HEK293 (cell line): ENCODE results near the gene GUK1.

Experiments used
- AEBP2 ChIP-seq: fragments of 450-650 bp; formaldehyde crosslinking; IDR thresholded peaks from 2 replicates; pipeline ENCODE4 v1.5.1; 2016; ENCODE audit warnings: missing biosample characterization, missing genetic modification characterization, borderline replicate concordance
- CTCF ChIP-seq: fragments of 450-650 bp; formaldehyde crosslinking; IDR thresholded peaks from 2 replicates; pipeline ENCODE4 v1.5.1; 2016; ENCODE audit warnings: missing biosample characterization, missing genetic modification characterization
- ELK4 ChIP-seq: IDR thresholded peaks from 2 replicates; pipeline ENCODE4 v1.6.1; 2011; ENCODE audit warnings: mild to moderate bottlenecking, low read depth, low read length, borderline replicate concordance
- GLI4 ChIP-seq: fragments of 450-650 bp; formaldehyde crosslinking; IDR thresholded peaks from 2 replicates; pipeline ENCODE4 v1.5.1; 2016; ENCODE audit warnings: missing biosample characterization, missing genetic modification characterization
- KLF16 ChIP-seq: fragments of 450-650 bp; formaldehyde crosslinking; IDR thresholded peaks from 2 replicates; pipeline ENCODE4 v1.5.1; 2017; ENCODE audit warnings: missing biosample characterization, missing genetic modification characterization
- KLF9 ChIP-seq: fragments of 450-650 bp; formaldehyde crosslinking; IDR thresholded peaks from 2 replicates; pipeline ENCODE4 v1.5.1; 2016; ENCODE audit warnings: missing biosample characterization, missing genetic modification characterization, low read depth
- MZF1 ChIP-seq: fragments of 450-650 bp; formaldehyde crosslinking; IDR thresholded peaks from 2 replicates; pipeline ENCODE4 v1.5.1; 2017; ENCODE audit warnings: missing biosample characterization, missing genetic modification characterization, borderline replicate concordance
- YY1 ChIP-seq: fragments of 450-650 bp; formaldehyde crosslinking; IDR thresholded peaks from 2 replicates; pipeline ENCODE4 v1.5.1; 2018; ENCODE audit warnings: missing biosample characterization, missing genetic modification characterization
- ZBTB21 ChIP-seq: fragments of 450-650 bp; formaldehyde crosslinking; IDR thresholded peaks from 2 replicates; pipeline ENCODE4 v1.5.1; 2017; ENCODE audit warnings: missing biosample characterization, missing genetic modification characterization
- ZNF175 ChIP-seq: fragments of 450-650 bp; formaldehyde crosslinking; IDR thresholded peaks from 2 replicates; pipeline ENCODE4 v1.5.1; 2016; ENCODE audit warnings: missing biosample characterization, missing genetic modification characterization
- ZNF19 ChIP-seq: fragments of 450-650 bp; formaldehyde crosslinking; IDR thresholded peaks from 2 replicates; pipeline ENCODE4; 2016; ENCODE audit warnings: missing biosample characterization, missing genetic modification characterization, low read depth
- ZNF214 ChIP-seq: fragments of 450-650 bp; formaldehyde crosslinking; IDR thresholded peaks from 2 replicates; pipeline ENCODE4 v1.5.1; 2017; ENCODE audit warnings: missing biosample characterization, mild to moderate bottlenecking, missing genetic modification characterization, borderline replicate concordance
- ZNF274 ChIP-seq, 2 experiments: fragments of 200-500 bp in 1 of 2; fragments of 450-650 bp in 1 of 2; sonication (Bioruptor generic) in 1 of 2; formaldehyde crosslinking in 1 of 2; IDR thresholded peaks; 2 replicates each; pipeline versions ENCODE4 v1.5.1 to v1.6.1; 2014 to 2016; ENCODE audit warnings: borderline replicate concordance in 1 of 2, inconsistent platforms in 1 of 2, low read length in 1 of 2, missing biosample characterization in 1 of 2, missing genetic modification characterization in 1 of 2
- ZNF311 ChIP-seq: fragments of 450-650 bp; formaldehyde crosslinking; IDR thresholded peaks from 2 replicates; pipeline ENCODE4 v1.5.1; 2017; ENCODE audit warnings: missing biosample characterization, missing genetic modification characterization, borderline replicate concordance
- ZNF324 ChIP-seq: fragments of 450-650 bp; formaldehyde crosslinking; IDR thresholded peaks from 2 replicates; pipeline ENCODE4 v1.5.1; 2016; ENCODE audit warnings: missing biosample characterization, missing genetic modification characterization
- ZNF362 ChIP-seq: fragments of 450-650 bp; formaldehyde crosslinking; IDR thresholded peaks from 2 replicates; pipeline ENCODE4 v1.5.1; 2016; ENCODE audit warnings: missing biosample characterization, missing genetic modification characterization
- ZNF394 ChIP-seq: fragments of 450-650 bp; formaldehyde crosslinking; IDR thresholded peaks from 2 replicates; pipeline ENCODE4 v1.5.1; 2016; ENCODE audit warnings: missing biosample characterization, missing genetic modification characterization, mild to moderate bottlenecking, moderate library complexity, borderline replicate concordance
- ZNF416 ChIP-seq: fragments of 450-650 bp; formaldehyde crosslinking; IDR thresholded peaks from 2 replicates; pipeline ENCODE4 v1.5.1; 2016; ENCODE audit warnings: missing biosample characterization, missing genetic modification characterization
- ZNF501 ChIP-seq: fragments of 450-650 bp; formaldehyde crosslinking; IDR thresholded peaks from 2 replicates; pipeline ENCODE4 v1.5.1; 2016; ENCODE audit warnings: missing biosample characterization, missing genetic modification characterization
- ZNF514 ChIP-seq: fragments of 450-650 bp; formaldehyde crosslinking; IDR thresholded peaks from 2 replicates; pipeline ENCODE4 v1.5.1; 2016; ENCODE audit warnings: missing biosample characterization, missing genetic modification characterization
- ZNF521 ChIP-seq: fragments of 450-650 bp; formaldehyde crosslinking; IDR thresholded peaks from 2 replicates; pipeline ENCODE4 v1.5.1; 2017; ENCODE audit warnings: missing biosample characterization, mild to moderate bottlenecking, missing genetic modification characterization
- ZNF560 ChIP-seq: fragments of 450-650 bp; formaldehyde crosslinking; IDR thresholded peaks from 2 replicates; pipeline ENCODE4 v1.5.1; 2017; ENCODE audit warnings: missing biosample characterization, missing genetic modification characterization, borderline replicate concordance
- ZNF561 ChIP-seq: fragments of 450-650 bp; IDR thresholded peaks from 2 replicates; pipeline ENCODE4 v1.5.1; 2018; ENCODE audit warnings: missing biosample characterization, missing genetic modification characterization, borderline replicate concordance
- ZNF580 ChIP-seq: fragments of 450-650 bp; formaldehyde crosslinking; IDR thresholded peaks from 2 replicates; pipeline ENCODE4 v1.5.1; 2016; ENCODE audit warnings: missing biosample characterization, missing genetic modification characterization
- ZNF610 ChIP-seq: fragments of 450-650 bp; formaldehyde crosslinking; IDR thresholded peaks from 2 replicates; pipeline ENCODE4 v1.5.1; 2016; ENCODE audit warnings: missing biosample characterization, missing genetic modification characterization, borderline replicate concordance
- ZNF623 ChIP-seq: fragments of 450-650 bp; formaldehyde crosslinking; IDR thresholded peaks from 2 replicates; pipeline ENCODE4 v1.5.1; 2016; ENCODE audit warnings: missing biosample characterization, missing genetic modification characterization
- ZNF692 ChIP-seq: fragments of 450-650 bp; formaldehyde crosslinking; IDR thresholded peaks from 2 replicates; pipeline ENCODE4 v1.5.1; 2016; ENCODE audit warnings: missing biosample characterization, missing genetic modification characterization
- ZNF76 ChIP-seq: fragments of 450-650 bp; formaldehyde crosslinking; IDR thresholded peaks from 2 replicates; pipeline ENCODE4; 2016; ENCODE audit warnings: low read depth, missing biosample characterization, missing genetic modification characterization, borderline replicate concordance
- ZNF768 ChIP-seq: fragments of 450-650 bp; formaldehyde crosslinking; IDR thresholded peaks from 2 replicates; pipeline ENCODE4 v1.5.1; 2018; ENCODE audit warnings: missing biosample characterization, mild to moderate bottlenecking, missing genetic modification characterization
- ZNF843 ChIP-seq: fragments of 450-650 bp; formaldehyde crosslinking; IDR thresholded peaks from 2 replicates; pipeline ENCODE4 v1.5.1; 2016; ENCODE audit warnings: missing biosample characterization, missing genetic modification characterization

GUK1 gene

GRCh38 chr1:228109073-228109961 is 30.8 kb upstream of the GUK1 start, which contains the start of gene MRPL55 (continued):
- TF ChIP-seq ZNF692 (tag by site-specific recombination) (peak; percentile 64; the same call in 1 of the 2 replicates), ZNF768 (tag by site-specific recombination) (no peak), ZNF274 (IDR thresholded peaks at IDR 0.05; ENCODE audit: low read length) (no peak), ZNF274 (tag by site-specific recombination; IDR thresholded peaks at IDR 0.05; ENCODE audit: borderline replicate concordance) (no peak), KLF9 (peak; percentile 96), ZNF623 (tag by site-specific recombination) (0 out of 2 replicates have a peak, but pooled peaks have one; percentile 42), ZNF560 (tag by site-specific recombination) (no peak), ZNF214 (no peak), KLF16 (tag by site-specific recombination) (peak; percentile 99), ZNF501 (peak; percentile 99), ZNF514 (tag by site-specific recombination) (no peak), ZNF843 (tag by site-specific recombination) (peak; percentile 50), CTCF (tag by site-specific recombination) (peak; percentile 96), ELK4 (no peak), ZNF362 (tag by site-specific recombination) (no peak), ZNF521 (tag by site-specific recombination) (no peak), ZNF311 (tag by site-specific recombination) (no peak), YY1 (peak; percentile 57), ZNF324 (tag by site-specific recombination) (peak; percentile 84), ZNF610 (0 out of 2 replicates have a peak, but pooled peaks have one; percentile 54), ZNF394 (tag by site-specific recombination) (peak; percentile 56; the same call in 1 of the 2 replicates), MZF1 (tag by site-specific recombination) (peak; percentile 73; the same call in 1 of the 2 replicates), ZNF19 (no peak), GLI4 (peak; percentile 93), AEBP2 (no peak), ZNF580 (tag by site-specific recombination) (peak; percentile 79), ZNF175 (no peak), ZBTB21 (tag by site-specific recombination) (peak; percentile 100), ZNF416 (tag by site-specific recombination) (no peak), ZNF561 (tag by site-specific recombination) (peak; percentile 46; the same call in 1 of the 2 replicates), ZNF76 (tag by site-specific recombination) (peak; percentile 79; the same call in 1 of the 2 replicates)
